Prostate gland (tissue), 2 donors: ENCODE measurements around the gene RAB35. TPM values are rescaled to one million over a fixed set of nuclear protein-coding genes. Genes with fewer than 3 reads are reported as not detected.

Experiments used
- DNase-seq: peaks from one replicate; pipeline ENCODE4 v3.0.0-alpha.2; 2019; ENCODE audit warnings: low spot score
- H3K27ac ChIP-seq, 2 donors: fragments of 200-600 bp; sonication (generic); 2 replicates each; pipeline ENCODE4 v1.5.1; 2017 to 2019
- H3K27me3 ChIP-seq: fragments of 200-600 bp; sonication (generic); replicated peaks from 2 replicates; pipeline ENCODE4 v1.5.1; 2019; ENCODE audit not compliant: insufficient read depth
- H3K36me3 ChIP-seq, 2 donors: fragments of 200-600 bp; sonication (generic); 1 replicate in 1 of 2; 2 replicates in 1 of 2; pipeline versions ENCODE4 v1.5.1 to v1.8.1; 2017 to 2019
- H3K4me1 ChIP-seq: fragments of 200-600 bp; sonication (generic); replicated peaks from 2 replicates; pipeline ENCODE4 v1.5.1; 2019
- H3K4me3 ChIP-seq, 2 donors: fragments of 200-600 bp; sonication (generic); 2 replicates each; pipeline ENCODE4 v1.5.1; 2017 to 2019
- H3K9me3 ChIP-seq: fragments of 200-600 bp; sonication (generic); 2 replicates; pipeline ENCODE4 v1.5.1; 2017
- POLR2A ChIP-seq: fragments of 450-650 bp; IDR thresholded peaks from one replicate; pipeline ENCODE4 v1.6.1; 2016; ENCODE audit warnings: antibody characterized with exemption, mild to moderate bottlenecking
- POLR2AphosphoS5 ChIP-seq: sonication (generic); formaldehyde crosslinking; IDR thresholded peaks from one replicate; pipeline ENCODE4 v1.6.1; 2017; ENCODE audit warnings: antibody characterized with exemption
- WGBS: methylation state at CpG from one replicate; pipeline ENCODE4 v1.1.5; 2018; 5-methylcytosine and 5-hydroxymethylcytosine counted together
- intact Hi-C: fragments of 100-400 bp; cut with DNase I; formaldehyde crosslinking; loops from one replicate; pipeline ENCODE4 v1.14.2; 2022
- total RNA-seq, 2 donors: library from RNA; depleted of rRNA; stranded (reverse); fragments of >200 nt; gene quantifications; one replicate each; pipeline ENCODE4 v1.1.0, GENCODE V29; 2016
- TF ChIP-seq, protein P1 (sequence below), 4 experiments: fragments of 200-600 bp in 2 of 4; fragments of 450-650 bp in 2 of 4; sonication (generic) in 2 of 4; IDR thresholded peaks; 1 replicate in 3 of 4; 2 replicates in 1 of 4; pipeline ENCODE4 v1.5.1; 2016 to 2019; ENCODE audit warnings: antibody characterized with exemption in 4 of 4, mild to moderate bottlenecking in 2 of 4, moderate library complexity in 2 of 4

Gene RAB35
- total RNA-seq, 2 donors from 2014 or later = 26.6 to 41.1 TPM

DNA sequence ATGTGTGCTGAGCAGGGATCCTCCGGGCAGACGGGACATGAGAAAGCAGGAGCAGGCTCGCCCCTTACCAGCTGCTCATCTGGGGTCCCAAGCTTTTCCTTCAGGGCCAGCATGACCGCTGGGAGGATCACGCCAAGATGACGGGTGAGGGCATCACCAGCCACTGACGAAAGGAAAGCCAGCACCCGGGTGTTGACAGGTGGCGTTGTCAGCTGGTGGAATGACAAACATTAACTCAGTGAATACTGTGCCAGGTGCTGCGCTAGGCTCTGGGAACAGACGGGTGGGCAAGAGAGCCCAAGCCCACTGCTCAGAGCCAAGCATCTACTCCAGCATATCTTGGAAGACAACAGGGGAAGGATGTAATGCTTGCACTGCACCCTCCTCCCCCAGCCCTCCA, 21.3 kb upstream of the RAB35 start:
- no peak for TF ChIP-seq POLR2A
- no peak for TF ChIP-seq POLR2AphosphoS5
- TF ChIP-seq, protein P1, sequence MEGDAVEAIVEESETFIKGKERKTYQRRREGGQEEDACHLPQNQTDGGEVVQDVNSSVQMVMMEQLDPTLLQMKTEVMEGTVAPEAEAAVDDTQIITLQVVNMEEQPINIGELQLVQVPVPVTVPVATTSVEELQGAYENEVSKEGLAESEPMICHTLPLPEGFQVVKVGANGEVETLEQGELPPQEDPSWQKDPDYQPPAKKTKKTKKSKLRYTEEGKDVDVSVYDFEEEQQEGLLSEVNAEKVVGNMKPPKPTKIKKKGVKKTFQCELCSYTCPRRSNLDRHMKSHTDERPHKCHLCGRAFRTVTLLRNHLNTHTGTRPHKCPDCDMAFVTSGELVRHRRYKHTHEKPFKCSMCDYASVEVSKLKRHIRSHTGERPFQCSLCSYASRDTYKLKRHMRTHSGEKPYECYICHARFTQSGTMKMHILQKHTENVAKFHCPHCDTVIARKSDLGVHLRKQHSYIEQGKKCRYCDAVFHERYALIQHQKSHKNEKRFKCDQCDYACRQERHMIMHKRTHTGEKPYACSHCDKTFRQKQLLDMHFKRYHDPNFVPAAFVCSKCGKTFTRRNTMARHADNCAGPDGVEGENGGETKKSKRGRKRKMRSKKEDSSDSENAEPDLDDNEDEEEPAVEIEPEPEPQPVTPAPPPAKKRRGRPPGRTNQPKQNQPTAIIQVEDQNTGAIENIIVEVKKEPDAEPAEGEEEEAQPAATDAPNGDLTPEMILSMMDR (IDR thresholded peaks at IDR 0.05) = no peak
- no peak overlapping the region for H3K4me3 ChIP-seq
- WGBS = 86% methylated on average over 11 of the region's 11 CpGs
- intact Hi-C loops = no loop called here
- H3K4me1 ChIP-seq = no peaks in the 10 kb centered on the region
- peaks cover 29 to 68% of the 10 kb centered on the region in 2 donors for H3K36me3 ChIP-seq
- H3K27me3 ChIP-seq = no peaks in the 10 kb centered on the region
- H3K27ac ChIP-seq = no peak overlapping the region
- DNase-seq = no peak
- H3K9me3 ChIP-seq = no peaks in the 10 kb centered on the region

DNA sequence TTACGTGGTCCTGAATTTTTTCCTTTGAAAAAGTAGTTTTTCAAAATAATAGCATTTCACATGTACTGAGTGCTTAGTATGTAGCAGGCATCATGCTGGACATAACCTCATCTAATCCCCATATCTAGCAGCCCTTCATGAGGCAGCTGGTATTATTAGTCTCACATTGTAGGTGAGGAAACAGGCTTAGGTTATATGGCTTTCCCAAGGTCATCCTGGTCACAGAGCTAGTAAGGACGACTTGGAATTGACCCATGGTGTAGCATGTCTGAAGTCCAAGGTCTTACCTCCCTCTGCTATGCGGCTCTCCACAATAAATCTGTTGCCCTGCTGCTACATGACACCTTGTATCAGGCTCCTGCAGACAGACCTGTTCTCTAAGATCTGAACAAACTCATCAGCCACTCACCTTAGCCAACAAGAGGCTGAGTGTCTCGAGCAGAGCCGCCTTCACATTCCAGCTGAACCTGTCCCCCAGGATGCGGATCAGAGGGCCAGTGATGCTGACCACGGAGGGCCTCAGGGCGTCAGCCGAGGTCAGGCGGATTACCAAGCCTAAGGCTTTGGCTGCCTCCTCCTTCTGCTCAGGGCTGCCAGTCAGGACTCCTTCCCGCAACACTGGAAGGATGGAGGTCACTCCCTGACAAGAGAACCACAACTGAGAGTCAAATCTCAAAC, 19.7 kb upstream of the RAB35 start:
- TF ChIP-seq, protein P1 (IDR thresholded peaks at IDR 0.05) = no peak
- TF ChIP-seq POLR2A = no peak
- no peak for TF ChIP-seq POLR2AphosphoS5
- no peak overlapping the region for H3K27ac ChIP-seq
- intact Hi-C loops = no loop called here
- no peak overlapping the region for H3K4me3 ChIP-seq
- H3K4me1 ChIP-seq = no peaks in the 10 kb centered on the region
- WGBS = 81% methylated on average over 11 of the region's 11 CpGs
- H3K27me3 ChIP-seq = no peaks in the 10 kb centered on the region
- H3K36me3 ChIP-seq = peaks cover 22 to 74% of the 10 kb centered on the region in 2 donors
- no peaks in the 10 kb centered on the region for H3K9me3 ChIP-seq
- no peak for DNase-seq

DNA sequence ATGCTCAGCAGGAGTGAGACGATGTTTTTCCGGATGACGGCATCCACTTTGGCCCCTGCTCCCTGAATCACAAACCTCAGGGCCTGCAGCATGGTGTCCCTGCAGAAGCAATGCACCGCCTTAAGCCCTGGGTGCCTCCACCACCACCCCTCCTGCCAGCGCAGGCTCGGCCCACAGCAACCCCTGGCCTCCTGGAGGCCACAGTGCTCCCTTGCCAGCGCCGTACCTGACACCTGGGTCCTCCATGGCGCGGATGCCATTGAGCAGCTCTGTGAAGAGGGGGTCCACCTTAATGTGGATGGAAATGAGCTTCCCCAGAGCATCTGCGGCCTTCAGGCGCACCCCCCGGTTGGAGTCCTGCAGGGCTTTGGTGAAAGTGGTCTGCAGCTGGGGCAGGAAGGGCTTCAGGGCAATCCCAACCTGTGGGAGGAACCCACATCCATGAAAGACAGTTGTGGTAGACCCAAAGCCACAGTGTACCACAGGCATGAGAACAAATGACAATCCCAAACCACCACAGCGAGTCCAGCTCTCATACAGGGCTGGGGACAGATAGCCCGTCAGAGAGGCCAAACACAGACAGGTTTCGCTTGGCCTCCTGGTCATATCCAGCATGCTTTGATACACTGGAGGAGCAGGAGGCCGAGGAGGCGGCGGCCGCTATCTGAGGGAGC, 17.9 kb upstream of the RAB35 start:
- no peak for DNase-seq
- no peaks in the 10 kb centered on the region for H3K27me3 ChIP-seq
- no peak for TF ChIP-seq POLR2A
- TF ChIP-seq, protein P1 (IDR thresholded peaks at IDR 0.05) = no peak
- no peak for TF ChIP-seq POLR2AphosphoS5
- intact Hi-C loops = no loop called here
- H3K27ac ChIP-seq = no peak overlapping the region
- 91% methylated on average over 18 of the region's 20 CpGs for WGBS
- no peaks in the 10 kb centered on the region for H3K4me1 ChIP-seq
- H3K9me3 ChIP-seq = no peaks in the 10 kb centered on the region
- no peak overlapping the region for H3K4me3 ChIP-seq
- peaks cover 25 to 82% of the 10 kb centered on the region in 2 donors for H3K36me3 ChIP-seq

DNA sequence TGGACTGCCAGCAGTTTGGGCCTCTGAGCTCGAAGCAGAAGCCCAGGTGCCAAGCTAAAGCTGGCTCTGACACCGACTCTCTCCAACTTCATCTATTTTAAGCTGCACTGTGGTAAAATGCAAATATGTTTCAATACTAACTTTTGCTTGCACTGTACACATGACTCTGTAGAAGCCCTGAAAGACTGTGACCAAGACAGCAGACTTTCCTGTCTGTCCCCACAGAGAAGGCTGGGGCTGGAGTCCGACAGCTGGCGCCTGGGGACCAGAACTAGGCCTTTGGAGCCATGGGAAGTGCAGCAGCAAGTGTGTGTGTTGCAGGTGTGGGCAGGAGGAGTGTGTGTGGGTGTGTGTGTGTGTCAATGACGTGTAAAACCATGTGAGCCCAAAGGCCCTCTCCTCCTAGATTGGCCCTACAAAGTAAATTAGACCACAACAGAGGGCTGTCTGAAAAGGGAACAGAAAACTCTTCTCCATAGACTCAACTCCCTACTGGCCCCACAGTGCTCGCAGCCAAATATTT, 16.4 kb upstream of the RAB35 start:
- DNase-seq = no peak
- Histone ChIP-seq H3K36me3 (peaks cover 25 to 77% of the 10 kb centered on the region in 2 donors), H3K4me1 (no peaks in the 10 kb centered on the region), H3K9me3 (no peaks in the 10 kb centered on the region), H3K27ac (no peak overlapping the region), H3K27me3 (no peaks in the 10 kb centered on the region), H3K4me3 (no peak overlapping the region)
- 89% methylated on average over 6 of the region's 6 CpGs for WGBS
- intact Hi-C loops = no loop called here
- no peak for TF ChIP-seq POLR2AphosphoS5
- TF ChIP-seq, protein P1 (IDR thresholded peaks at IDR 0.05) = no peak
- no peak for TF ChIP-seq POLR2A
